HUES6 (cell line): Measurements from ENCODE around the gene FEM1C.

Source experiments
- H3K27ac ChIP-seq: 2 replicates; pipeline ENCODE4 v1.7.0; 2013; ENCODE audit warnings: low read depth, mild to moderate bottlenecking, low read length, inconsistent platforms
- H3K27me3 ChIP-seq: 2 replicates; pipeline ENCODE4 v1.6.1; 2013; ENCODE audit warnings: low read length; ENCODE audit not compliant: control insufficient read depth, insufficient read depth
- H3K36me3 ChIP-seq: 2 replicates; pipeline ENCODE4 v1.6.1; 2013; ENCODE audit warnings: low read length; ENCODE audit not compliant: control insufficient read depth, insufficient read depth
- H3K4me1 ChIP-seq: 2 replicates; pipeline ENCODE4 v1.6.1; 2013; ENCODE audit warnings: low read length; ENCODE audit not compliant: control insufficient read depth, insufficient read depth
- H3K4me3 ChIP-seq: 2 replicates; pipeline ENCODE4 v1.5.1; 2013; ENCODE audit warnings: low read depth, low read length
- H3K9ac ChIP-seq: one replicate; pipeline ENCODE4 v1.6.1; 2013; ENCODE audit warnings: mild to moderate bottlenecking, low read length
- H3K9me3 ChIP-seq: 2 replicates; pipeline ENCODE4 v1.6.1; 2013; ENCODE audit warnings: low read depth, low read length; ENCODE audit not compliant: control insufficient read depth, insufficient read depth

FEM1C gene

GRCh38 chr5:115522832-115523403 is 21.7 kb downstream of the FEM1C start:
- Histone ChIP-seq H3K27me3 (no peaks in the 10 kb centered on the region), H3K9me3 (no peaks in the 10 kb centered on the region), H3K4me1 (no peaks in the 10 kb centered on the region; the same call in 1 of the 2 replicates), H3K4me3 (no peak overlapping the region), H3K27ac (no peak overlapping the region), H3K36me3 (peaks cover 23% of the 10 kb centered on the region), H3K9ac (no peak overlapping the region)

GRCh38 chr5:115520191-115520590 is 24.4 kb downstream of the FEM1C start:
- peaks cover 16% of the 10 kb centered on the region for H3K36me3 ChIP-seq
- H3K9ac ChIP-seq: no peak overlapping the region
- H3K4me3 ChIP-seq: no peak overlapping the region
- H3K27me3 ChIP-seq: no peaks in the 10 kb centered on the region
- H3K9me3 ChIP-seq: no peaks in the 10 kb centered on the region
- no peaks in the 10 kb centered on the region; the same call in 1 of the 2 replicates for H3K4me1 ChIP-seq
- no peak overlapping the region for H3K27ac ChIP-seq

- Histone ChIP-seq H3K36me3 (no peaks in the 10 kb centered on the region), H3K4me1 (no peaks in the 10 kb centered on the region), H3K4me3 (no peak overlapping the region), H3K27me3 (no peaks in the 10 kb centered on the region), H3K9ac (no peak overlapping the region), H3K9me3 (no peaks in the 10 kb centered on the region), H3K27ac (no peak overlapping the region)
Measured at GRCh38 chr5:115516372-115516771, 28.2 kb downstream of the FEM1C start.

- Histone ChIP-seq H3K9ac (no peak overlapping the region), H3K27me3 (no peaks in the 10 kb centered on the region), H3K36me3 (no peaks in the 10 kb centered on the region), H3K27ac (no peak overlapping the region), H3K9me3 (no peaks in the 10 kb centered on the region), H3K4me1 (no peaks in the 10 kb centered on the region), H3K4me3 (no peak overlapping the region)
Measured at GRCh38 chr5:115514220-115514619, 30.4 kb downstream of the FEM1C start.

GRCh38 chr5:115511632-115512031 is 32.9 kb downstream of the FEM1C start:
- Histone ChIP-seq H3K4me1 (no peaks in the 10 kb centered on the region), H3K27me3 (no peaks in the 10 kb centered on the region), H3K4me3 (no peak overlapping the region), H3K27ac (no peak overlapping the region), H3K36me3 (no peaks in the 10 kb centered on the region), H3K9ac (no peak overlapping the region), H3K9me3 (no peaks in the 10 kb centered on the region)

- Histone ChIP-seq H3K4me3 (no peak overlapping the region), H3K27ac (no peak overlapping the region), H3K4me1 (no peaks in the 10 kb centered on the region), H3K36me3 (no peaks in the 10 kb centered on the region), H3K9me3 (no peaks in the 10 kb centered on the region), H3K9ac (no peak overlapping the region), H3K27me3 (no peaks in the 10 kb centered on the region)
Measured at GRCh38 chr5:115510145-115510645, 34.4 kb downstream of the FEM1C start.

- Histone ChIP-seq H3K27ac (no peak overlapping the region), H3K9ac (no peak overlapping the region), H3K4me3 (no peak overlapping the region), H3K36me3 (no peaks in the 10 kb centered on the region), H3K4me1 (no peaks in the 10 kb centered on the region), H3K9me3 (no peaks in the 10 kb centered on the region), H3K27me3 (no peaks in the 10 kb centered on the region)
Measured at GRCh38 chr5:115509547-115509946, 35.0 kb downstream of the FEM1C start.

- no peaks in the 10 kb centered on the region for H3K4me1 ChIP-seq
- no peak overlapping the region for H3K4me3 ChIP-seq
- H3K27me3 ChIP-seq: no peaks in the 10 kb centered on the region
- no peaks in the 10 kb centered on the region for H3K36me3 ChIP-seq
- no peaks in the 10 kb centered on the region for H3K9me3 ChIP-seq
- H3K27ac ChIP-seq: no peak overlapping the region
- H3K9ac ChIP-seq: no peak overlapping the region
Measured at GRCh38 chr5:115507681-115508080, 36.9 kb downstream of the FEM1C start.

GRCh38 chr5:115503420-115503819 is 41.2 kb downstream of the FEM1C start:
- Histone ChIP-seq H3K27me3 (no peaks in the 10 kb centered on the region), H3K27ac (no peak overlapping the region)

GRCh38 chr5:115501464-115502210 is 42.9 kb downstream of the FEM1C start:
- Histone ChIP-seq H3K9me3 (no peaks in the 10 kb centered on the region), H3K4me1 (peaks cover 10% of the 10 kb centered on the region; the same call in 1 of the 2 replicates), H3K27ac (no peak overlapping the region), H3K27me3 (no peaks in the 10 kb centered on the region), H3K9ac (no peak overlapping the region), H3K36me3 (no peaks in the 10 kb centered on the region), H3K4me3 (no peak overlapping the region)

More at GRCh38 chr5:115503420-115503819, 41.2 kb downstream of the FEM1C start:
- Histone ChIP-seq H3K36me3 (no peaks in the 10 kb centered on the region), H3K4me1 (peaks cover 10% of the 10 kb centered on the region; the same call in 1 of the 2 replicates), H3K9ac (no peak overlapping the region), H3K4me3 (no peak overlapping the region), H3K9me3 (no peaks in the 10 kb centered on the region)

GRCh38 chr5:115500225-115500624 is 44.4 kb downstream of the FEM1C start:
- H3K4me1 ChIP-seq: peaks cover 10% of the 10 kb centered on the region; the same call in 1 of the 2 replicates
- no peak overlapping the region for H3K4me3 ChIP-seq
- H3K9me3 ChIP-seq: no peaks in the 10 kb centered on the region
- no peaks in the 10 kb centered on the region for H3K36me3 ChIP-seq
- H3K27me3 ChIP-seq: no peaks in the 10 kb centered on the region
- H3K27ac ChIP-seq: no peak overlapping the region
- H3K9ac ChIP-seq: no peak overlapping the region
